H1 (cell line): ENCODE results near the gene SMG5. TPM values are rescaled to one million over a fixed set of nuclear protein-coding genes. Genes with fewer than 3 reads are reported as not detected.
A peak's percentile ranks its signal among the peaks of the same experiment; 100 is the strongest.

Experiments
- CTCF ChIA-PET: fragments of 300-600 bp; sonication (Branson Sonifier 250); formaldehyde crosslinking; loops from one replicate; lab custom pipeline; 2021; ENCODE audit not compliant: partially characterized antibody; lab: Charles Lee
- POLR2A ChIA-PET: fragments of 300-600 bp; sonication (Branson Sonifier 250); formaldehyde crosslinking; loops from one replicate; lab custom pipeline; 2021; ENCODE audit warnings: inconsistent platforms; ENCODE audit not compliant: partially characterized antibody; lab: Charles Lee
- DNase-seq, 2 experiments: peaks; one replicate each; pipeline versions ENCODE4 v3.0.0 to v3.0.0-alpha.2; 2010 to 2022; ENCODE audit warnings: low spot score in 2 of 2, low read depth in 1 of 2, mixed read lengths in 1 of 2
- FAIRE-seq: peaks from 2 replicates; lab custom pipeline; 2011; peaks lifted over from hg19 to GRCh38; lab: Jason Lieb, UNC
- H2AFZ ChIP-seq: 2 replicates; pipeline ENCODE4 v1.8.1; 2012; ENCODE audit warnings: low read length, inconsistent platforms
- H2AK5ac ChIP-seq: 2 replicates; pipeline ENCODE4 v1.6.1; 2013; ENCODE audit warnings: low read depth, low read length
- H2BK120ac ChIP-seq: replicated peaks from 2 replicates; pipeline ENCODE3; 2013; ENCODE audit warnings: low read depth, low read length, inconsistent platforms
- H2BK12ac ChIP-seq: 2 replicates; pipeline ENCODE4 v1.6.1; 2013; ENCODE audit warnings: low read depth, low read length
- H2BK15ac ChIP-seq: 2 replicates; pipeline ENCODE4 v1.6.1; 2013; ENCODE audit warnings: low read length
- H2BK20ac ChIP-seq: 2 replicates; pipeline ENCODE4 v1.6.1; 2013; ENCODE audit warnings: low read length
- H2BK5ac ChIP-seq: 2 replicates; pipeline ENCODE4 v1.6.1; 2013; ENCODE audit warnings: low read depth, low read length
- H3K14ac ChIP-seq: 2 replicates; pipeline ENCODE4 v1.6.1; 2013; ENCODE audit warnings: inconsistent platforms; ENCODE audit not compliant: insufficient read length
- H3K18ac ChIP-seq: 2 replicates; pipeline ENCODE4 v1.6.1; 2013; ENCODE audit warnings: low read length; ENCODE audit errors: extremely low read depth
- H3K23ac ChIP-seq: 2 replicates; pipeline ENCODE4 v1.6.1; 2013; ENCODE audit warnings: inconsistent platforms; ENCODE audit not compliant: insufficient read length
- H3K23me2 ChIP-seq: 2 replicates; pipeline ENCODE4 v1.6.1; 2013; ENCODE audit warnings: low read depth, low read length
- H3K27ac ChIP-seq: 2 replicates; pipeline ENCODE4 v1.6.1; 2011; ENCODE audit warnings: low read depth, low read length, inconsistent platforms
- H3K27me3 ChIP-seq, 4 experiments: replicated peaks in 1 of 4; 1 replicate in 1 of 4; 2 replicates in 3 of 4; pipeline versions ENCODE4 v1.6.1 to v1.8.1; 2011 to 2013; ENCODE audit warnings: low read length in 3 of 4, mild to moderate bottlenecking in 3 of 4, inconsistent platforms in 2 of 4, mixed read lengths in 2 of 4, moderate library complexity in 1 of 4; ENCODE audit not compliant: control insufficient read depth in 3 of 4, insufficient read depth in 3 of 4; ENCODE audit errors: extremely low read depth in 1 of 4
- H3K36me3 ChIP-seq, 4 experiments: 2 replicates each; pipeline versions ENCODE4 v1.6.1 to v1.8.1; 2011 to 2013; ENCODE audit warnings: mild to moderate bottlenecking in 4 of 4, low read length in 3 of 4, moderate library complexity in 2 of 4, control low read depth in 1 of 4, inconsistent platforms in 1 of 4; ENCODE audit not compliant: insufficient read depth in 4 of 4, control insufficient read depth in 2 of 4
- H3K4ac ChIP-seq: replicated peaks from 2 replicates; pipeline ENCODE3; 2013; ENCODE audit warnings: low read length, low read depth, mixed read lengths, inconsistent platforms; ENCODE audit not compliant: insufficient read length
- H3K4me1 ChIP-seq, 4 experiments: replicated peaks in 1 of 4; 1 replicate in 1 of 4; 2 replicates in 3 of 4; pipeline versions ENCODE4 v1.6.1 to v1.8.1; 2011 to 2013; ENCODE audit warnings: low read length in 3 of 4, inconsistent platforms in 2 of 4, mixed read lengths in 1 of 4; ENCODE audit not compliant: insufficient read depth in 4 of 4, control insufficient read depth in 3 of 4
- H3K4me2 ChIP-seq, 2 experiments: 2 replicates each; pipeline versions ENCODE4 v1.6.1 to v1.8.1; 2011 to 2013; ENCODE audit warnings: low read depth in 2 of 2, low read length in 2 of 2, control low read depth in 1 of 2, inconsistent platforms in 1 of 2, mild to moderate bottlenecking in 1 of 2; ENCODE audit not compliant: insufficient read depth in 1 of 2
- H3K4me3 ChIP-seq, 4 experiments: fragments of 200-600, 300-600 bp in 1 of 4; sonication (generic), shearing (Covaris generic), sonication (Bioruptor Twin) in 1 of 4; 2 replicates each; pipeline versions ENCODE4 v1.5.1 to v1.8.1; 2011 to 2016; ENCODE audit warnings: low read length in 4 of 4, low read depth in 3 of 4, control low read depth in 2 of 4, inconsistent platforms in 2 of 4, mild to moderate bottlenecking in 2 of 4, mixed read lengths in 1 of 4, moderate library complexity in 1 of 4; ENCODE audit not compliant: insufficient read depth in 2 of 4; ENCODE audit errors: extremely low read depth in 1 of 4
- H3K56ac ChIP-seq: replicated peaks from 2 replicates; pipeline ENCODE3; 2013; ENCODE audit warnings: low read depth, mild to moderate bottlenecking, mixed read lengths, low read length, inconsistent platforms; ENCODE audit not compliant: insufficient read length
- H3K79me1 ChIP-seq: 2 replicates; pipeline ENCODE4 v1.6.1; 2013; ENCODE audit warnings: low read depth, low read length, control low read depth
- H3K79me2 ChIP-seq, 2 experiments: 2 replicates each; pipeline versions ENCODE4 v1.6.1 to v1.8.1; 2012 to 2013; ENCODE audit warnings: low read length in 2 of 2, mild to moderate bottlenecking in 2 of 2, inconsistent platforms in 1 of 2; ENCODE audit not compliant: insufficient read depth in 2 of 2, control insufficient read depth in 1 of 2
- H3K9ac ChIP-seq, 4 experiments: replicated peaks in 1 of 4; 1 replicate in 1 of 4; 2 replicates in 3 of 4; pipeline versions ENCODE4 v1.6.1 to v1.8.1; 2011 to 2013; ENCODE audit warnings: low read depth in 3 of 4, low read length in 3 of 4, control low read depth in 2 of 4, mild to moderate bottlenecking in 2 of 4, moderate library complexity in 2 of 4, inconsistent platforms in 1 of 4; ENCODE audit errors: extremely low read depth in 1 of 4
- H3K9me3 ChIP-seq, 2 experiments: 2 replicates each; pipeline versions ENCODE4 v1.6.1 to v1.8.1; 2012 to 2013; ENCODE audit warnings: mild to moderate bottlenecking in 2 of 2, moderate library complexity in 2 of 2, control low read depth in 1 of 2, inconsistent platforms in 1 of 2, low read depth in 1 of 2, low read length in 1 of 2, mixed read lengths in 1 of 2; ENCODE audit not compliant: insufficient read depth in 2 of 2
- H4K20me1 ChIP-seq, 2 experiments: replicated peaks in 1 of 2; 2 replicates each; pipeline versions ENCODE3 to v1.8.1; 2011 to 2013; ENCODE audit warnings: inconsistent platforms in 2 of 2, low read length in 2 of 2, mild to moderate bottlenecking in 1 of 2; ENCODE audit not compliant: insufficient read depth in 2 of 2, control insufficient read depth in 1 of 2
- H4K5ac ChIP-seq: 2 replicates; pipeline ENCODE4 v1.6.1; 2013; ENCODE audit warnings: low read length, low read depth, mixed read lengths, inconsistent platforms; ENCODE audit not compliant: insufficient read length
- H4K8ac ChIP-seq: 2 replicates; pipeline ENCODE4 v1.8.0; 2013; ENCODE audit warnings: mild to moderate bottlenecking, moderate library complexity, low read length, inconsistent platforms; ENCODE audit not compliant: insufficient read depth; ENCODE audit errors: extremely low read depth
- H4K91ac ChIP-seq: replicated peaks from 2 replicates; pipeline ENCODE3; 2013; ENCODE audit warnings: low read length, mixed read lengths, inconsistent platforms; ENCODE audit not compliant: insufficient read length
- EGR1 ChIP-seq: IDR thresholded peaks from 2 replicates; pipeline ENCODE4 v1.6.1; 2011; ENCODE audit warnings: low read depth, low read length, borderline replicate concordance
- EP300 ChIP-seq, 2 experiments: IDR thresholded peaks; 1 replicate in 1 of 2; 2 replicates in 1 of 2; pipeline ENCODE4 v1.6.1; 2011 to 2012; ENCODE audit warnings: low read depth in 2 of 2, low read length in 2 of 2, mild to moderate bottlenecking in 2 of 2, borderline replicate concordance in 1 of 2, inconsistent platforms in 1 of 2, moderate library complexity in 1 of 2
- EZH2 ChIP-seq: fragments of 200-600 bp; sonication (generic); IDR thresholded peaks from 2 replicates; pipeline ENCODE4 v1.7.1; 2012; ENCODE audit warnings: low read depth, mild to moderate bottlenecking, moderate library complexity, low read length, inconsistent platforms; ENCODE audit not compliant: severe bottlenecking
- GABPA ChIP-seq: IDR thresholded peaks from 2 replicates; pipeline ENCODE4 v1.6.1; 2011; ENCODE audit warnings: mild to moderate bottlenecking, low read length, moderate library complexity, borderline replicate concordance; ENCODE audit not compliant: insufficient read depth
- HDAC6 ChIP-seq: IDR thresholded peaks from one replicate; pipeline ENCODE4 v1.7.1; 2012; ENCODE audit warnings: low read depth, mild to moderate bottlenecking, inconsistent platforms, low read length, moderate library complexity
- JUN ChIP-seq: IDR thresholded peaks from 2 replicates; pipeline ENCODE4 v1.6.1; 2011; ENCODE audit warnings: low read depth, mild to moderate bottlenecking, improper control_type of control experiment, low read length
- MAFK ChIP-seq: IDR thresholded peaks from 2 replicates; pipeline ENCODE4 v1.6.1; 2012; ENCODE audit warnings: low read depth, mild to moderate bottlenecking, improper control_type of control experiment, low read length
- MAX ChIP-seq: IDR thresholded peaks from 2 replicates; pipeline ENCODE4 v1.6.1; 2012; ENCODE audit warnings: inconsistent platforms
- RNF2 ChIP-seq: fragments of 200-900, 300-1000 bp; sonication (generic); IDR thresholded peaks from 2 replicates; pipeline ENCODE4 v1.7.1; 2016; ENCODE audit warnings: borderline replicate concordance, low read depth, mild to moderate bottlenecking, antibody characterized with exemption, low read length; ENCODE audit not compliant: poor library complexity, severe bottlenecking; ENCODE audit errors: missing control alignments
- SAP30 ChIP-seq: fragments of 300-600 bp; sonication (generic); IDR thresholded peaks from 2 replicates; pipeline ENCODE4 v1.7.1; 2012; ENCODE audit warnings: low read length, moderate library complexity, mild to moderate bottlenecking, inconsistent platforms; ENCODE audit not compliant: insufficient read depth, insufficient replicate concordance
- SIRT6 ChIP-seq: IDR thresholded peaks from one replicate; pipeline ENCODE4 v1.7.1; 2012; ENCODE audit warnings: low read length, inconsistent platforms
- TAF1 ChIP-seq: IDR thresholded peaks from 2 replicates; pipeline ENCODE4 v1.6.1; 2011; ENCODE audit warnings: mild to moderate bottlenecking, low read depth, low read length
- WGBS, 2 experiments: shearing (Covaris generic) in 1 of 2; methylation state at CpG; one replicate each; pipeline versions ENCODE4 v1.1.6 to v1.1.7; 2013 to 2015; ENCODE audit warnings: low lambda C conversion rate in 2 of 2, mixed read lengths in 2 of 2, inconsistent platforms in 1 of 2, low coverage in 1 of 2, missing lambda C conversion rate in 1 of 2; ENCODE audit not compliant: insufficient replicate concordance in 2 of 2, insufficient coverage in 1 of 2, insufficient read length in 1 of 2; ENCODE audit errors: extremely low coverage in 1 of 2, missing lambda C conversion rate in 1 of 2; 5-methylcytosine and 5-hydroxymethylcytosine counted together
- polyA plus RNA-seq, 7 experiments: library from polyadenylated mRNA; depleted of rRNA in 3 of 7; stranded (reverse) in 5 of 7; unstranded in 2 of 7; fragments of >200 nt in 5 of 7; fragments of 200-250 nt in 2 of 7; gene quantifications; 1 replicate in 5 of 7; 2 replicates in 1 of 7; 4 replicates in 1 of 7; pipeline versions ENCODE4 v1.2.1 to v1.2.3, GENCODE V29; 2011 to 2013; ENCODE audit warnings: missing spikeins in 2 of 7, mixed read lengths in 2 of 7
- total RNA-seq: library from RNA; stranded (reverse); fragmentation: NEBNext Ultra II Directional; extraction: Animal tissue kit (Norgen Biotek cat#: 25700); gene quantifications from 2 replicates; pipeline ENCODE4 v1.2.1, GENCODE V29; 2021

Gene SMG5
- total and polyA plus RNA-seq, 2 of the 8 experiments (the other 6 are each of a cell fraction or from before 2014, with no cell fraction given): 32.7 to 98.0 TPM

GRCh38 chr1:156213644-156213966 lies 69.0 kb downstream of the SMG5 start:
- no peak overlapping the region for H2BK15ac ChIP-seq
- H2AFZ ChIP-seq: no peak overlapping the region
- H3K23ac ChIP-seq: no peak overlapping the region
- H3K18ac ChIP-seq: no peak overlapping the region
- 33% methylated on average over 11 of the region's 11 CpGs; no CpG with 5 or more reads in 1 of the 2 experiments for WGBS, 2 experiments
- CTCF ChIA-PET: interaction anchor here (0.9 to 4.5 kb wide), 16 partner anchors 8 to 118 kb away, joined by 3 to 34 read pairs (median 4); partner anchors contain the start of gene SLC25A44
- H4K91ac ChIP-seq: no peak overlapping the region
- H3K27me3 ChIP-seq: no peaks in the 10 kb centered on the region
- H3K79me1 ChIP-seq: peaks cover 4% of the 10 kb centered on the region
- no peak overlapping the region for H3K56ac ChIP-seq
- no peak for FAIRE-seq
- H2BK5ac ChIP-seq: 0 out of 2 replicates have a peak overlapping the region, but pooled peaks have one; percentile 3
- peak overlapping the region in 3 of 4 experiments; percentile 97 to 100 (median 100); a peak in 6 of 7 replicates for H3K9ac ChIP-seq
- no peak overlapping the region for H2BK120ac ChIP-seq
- H2BK12ac ChIP-seq: no peak overlapping the region
- peak overlapping the region; percentile 63 to 86 for H3K4me2 ChIP-seq
- peak overlapping the region; percentile 100; the same call in 1 of the 2 replicates for H4K8ac ChIP-seq
- 0 out of 2 replicates have a peak, but pooled peaks cover 3% of the 10 kb centered on the region for H3K23me2 ChIP-seq
- H2AK5ac ChIP-seq: no peak overlapping the region
- peaks cover 0 to 5% (median 3%) of the 10 kb centered on the region in 4 experiments; a peak in 5 of 7 replicates for H3K4me1 ChIP-seq
- H3K9me3 ChIP-seq: no peaks in the 10 kb centered on the region; a peak in 1 of 4 replicates
- H3K4me3 ChIP-seq: peak overlapping the region; percentile 53 to 97 (median 92)
- peaks cover 3 to 24% (median 5%) of the 10 kb centered on the region in 4 experiments; a peak in 6 of 8 replicates for H3K36me3 ChIP-seq
- peak overlapping the region; percentile 100 for H3K27ac ChIP-seq
- no peak for DNase-seq
- H4K20me1 ChIP-seq: no peaks in the 10 kb centered on the region
- peaks cover 7 to 22% of the 10 kb centered on the region in 2 experiments for H3K79me2 ChIP-seq
- no peak overlapping the region for H2BK20ac ChIP-seq
- H3K14ac ChIP-seq: no peak overlapping the region
- POLR2A ChIA-PET: interaction anchor here (0.6 to 6.5 kb wide), 37 partner anchors 11 to 237 kb away, joined by 3 to 77 read pairs (median 5); partner anchors contain the start of genes ARHGEF2, BGLAP, CCT3 and LMNA
- no peak overlapping the region for H3K4ac ChIP-seq
- peak overlapping the region; percentile 34 for H4K5ac ChIP-seq
- TF ChIP-seq RNF2 (no peak), MAX (no peak), GABPA (no peak), TAF1 (no peak), EZH2 (no peak), SAP30 (no peak), HDAC6 (no peak), EGR1 (no peak), JUN (no peak), SIRT6 (no peak), EP300 (IDR thresholded peaks at IDR 0.05; ENCODE audit: borderline replicate concordance in 1 of 2, low read depth in 2 of 2, low read length in 2 of 2) (no peak), MAFK (no peak)
